Neural progenitor cell (in vitro differentiated cells): ENCODE data around the gene STAMBPL1. TPM values are rescaled to one million over a fixed set of nuclear protein-coding genes. Genes with fewer than 3 reads are reported as not detected.

Source experiments
- DNase-seq: peaks from one replicate; pipeline ENCODE4 v3.0.0-alpha.2; 2016; ENCODE audit warnings: low spot score
- H2AFZ ChIP-seq: fragments of 200-600 bp; sonication (generic); replicated peaks from 2 replicates; pipeline ENCODE4 v1.6.1; 2016; ENCODE audit warnings: antibody characterized with exemption
- H3F3A ChIP-seq: fragments of 200-600 bp; sonication (generic); 2 replicates; pipeline ENCODE4 v1.6.1; 2016; ENCODE audit warnings: antibody characterized with exemption, low read depth
- H3K27ac ChIP-seq: fragments of 200-600 bp; sonication (generic); 2 replicates; pipeline ENCODE4 v1.5.1; 2016; ENCODE audit warnings: mild to moderate bottlenecking
- H3K27me3 ChIP-seq: fragments of 200-600 bp; sonication (generic); 2 replicates; pipeline ENCODE4 v1.6.1; 2016; ENCODE audit warnings: mild to moderate bottlenecking, moderate library complexity
- H3K36me3 ChIP-seq: fragments of 200-600 bp; sonication (generic); 2 replicates; pipeline ENCODE4 v1.5.1; 2016
- H3K4me1 ChIP-seq: fragments of 200-600 bp; sonication (generic); 2 replicates; pipeline ENCODE4 v1.6.1; 2016; ENCODE audit warnings: mixed run types
- H3K4me2 ChIP-seq: fragments of 200-600 bp; sonication (generic); 2 replicates; pipeline ENCODE4 v1.6.1; 2016
- H3K4me3 ChIP-seq: fragments of 200-600 bp; sonication (generic); 2 replicates; pipeline ENCODE4 v1.5.1; 2016
- H3K79me2 ChIP-seq: fragments of 200-600 bp; sonication (generic); 2 replicates; pipeline ENCODE4 v1.6.1; 2016; ENCODE audit warnings: low read depth
- H3K9ac ChIP-seq: fragments of 200-600 bp; sonication (generic); 2 replicates; pipeline ENCODE4 v1.6.1; 2016
- H3K9me3 ChIP-seq: fragments of 200-600 bp; sonication (generic); 2 replicates; pipeline ENCODE4 v1.5.1; 2016; ENCODE audit warnings: low read depth
- H4K20me1 ChIP-seq: fragments of 200-600 bp; sonication (generic); 2 replicates; pipeline ENCODE4 v1.6.1; 2016; ENCODE audit warnings: low read depth
- H3K27ac Mint-ChIP-seq: 3 replicates; pipeline ENCODE4 v1.8.0; 2021; ENCODE audit warnings: mixed read lengths
- H3K27me3 Mint-ChIP-seq: 2 replicates; pipeline ENCODE4 v1.8.0; 2022; ENCODE audit warnings: low read depth, mild to moderate bottlenecking, inconsistent platforms, moderate library complexity, mixed read lengths; ENCODE audit not compliant: insufficient read depth
- H3K36me3 Mint-ChIP-seq: 3 replicates; pipeline ENCODE4 v1.8.0; 2021; ENCODE audit warnings: mixed read lengths
- H3K4me1 Mint-ChIP-seq: 3 replicates; pipeline ENCODE4 v1.8.0; 2021; ENCODE audit warnings: mixed read lengths
- H3K4me3 Mint-ChIP-seq: 3 replicates; pipeline ENCODE4 v1.8.0; 2021; ENCODE audit warnings: mild to moderate bottlenecking, moderate library complexity, mixed read lengths
- H3K9me3 Mint-ChIP-seq: 3 replicates; pipeline ENCODE4 v1.8.0; 2020; ENCODE audit warnings: mixed read lengths
- EZH2 ChIP-seq: fragments of 200-600 bp; sonication (generic); IDR thresholded peaks from 2 replicates; pipeline ENCODE4 v1.6.1; 2017; ENCODE audit warnings: antibody characterized with exemption, mild to moderate bottlenecking, moderate library complexity
- EZH2phosphoT487 ChIP-seq: fragments of 200-600 bp; sonication (generic); IDR thresholded peaks from 2 replicates; pipeline ENCODE4 v1.6.1; 2017; ENCODE audit warnings: antibody characterized with exemption
- total RNA-seq: library from RNA; depleted of rRNA; stranded (reverse); fragments of >200 nt; gene quantifications from 2 replicates; pipeline ENCODE4 v1.2.3, GENCODE V29; 2015; ENCODE audit warnings: low replicate concordance
- TF ChIP-seq, protein P1 (sequence below): fragments of 200-600 bp; sonication (generic); IDR thresholded peaks from 2 replicates; pipeline ENCODE4 v1.5.1; 2017; ENCODE audit warnings: antibody characterized with exemption, mild to moderate bottlenecking

The STAMBPL1 gene
- total RNA-seq, 1 donor from 2014 or later = 1.9 TPM

- H3K4me1 ChIP-seq = no peaks in the 10 kb centered on the region
- DNase-seq = no peak
- H4K20me1 ChIP-seq = no peaks in the 10 kb centered on the region
- TF ChIP-seq, protein P1, sequence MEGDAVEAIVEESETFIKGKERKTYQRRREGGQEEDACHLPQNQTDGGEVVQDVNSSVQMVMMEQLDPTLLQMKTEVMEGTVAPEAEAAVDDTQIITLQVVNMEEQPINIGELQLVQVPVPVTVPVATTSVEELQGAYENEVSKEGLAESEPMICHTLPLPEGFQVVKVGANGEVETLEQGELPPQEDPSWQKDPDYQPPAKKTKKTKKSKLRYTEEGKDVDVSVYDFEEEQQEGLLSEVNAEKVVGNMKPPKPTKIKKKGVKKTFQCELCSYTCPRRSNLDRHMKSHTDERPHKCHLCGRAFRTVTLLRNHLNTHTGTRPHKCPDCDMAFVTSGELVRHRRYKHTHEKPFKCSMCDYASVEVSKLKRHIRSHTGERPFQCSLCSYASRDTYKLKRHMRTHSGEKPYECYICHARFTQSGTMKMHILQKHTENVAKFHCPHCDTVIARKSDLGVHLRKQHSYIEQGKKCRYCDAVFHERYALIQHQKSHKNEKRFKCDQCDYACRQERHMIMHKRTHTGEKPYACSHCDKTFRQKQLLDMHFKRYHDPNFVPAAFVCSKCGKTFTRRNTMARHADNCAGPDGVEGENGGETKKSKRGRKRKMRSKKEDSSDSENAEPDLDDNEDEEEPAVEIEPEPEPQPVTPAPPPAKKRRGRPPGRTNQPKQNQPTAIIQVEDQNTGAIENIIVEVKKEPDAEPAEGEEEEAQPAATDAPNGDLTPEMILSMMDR = no peak
- TF ChIP-seq EZH2 (no peak), EZH2phosphoT487 (no peak)
- no peak overlapping the region for H3K9ac ChIP-seq
- Mint-ChIP-seq H3K36me3 (no peaks in the 10 kb centered on the region), H3K9me3 (no peaks in the 10 kb centered on the region), H3K4me3 (no peak overlapping the region), H3K4me1 (peaks cover 2% of the 10 kb centered on the region), H3K27me3 (peaks cover 2% of the 10 kb centered on the region), H3K27ac (no peak overlapping the region)
- no peaks in the 10 kb centered on the region for H3K79me2 ChIP-seq
- H3K9me3 ChIP-seq = no peaks in the 10 kb centered on the region
- no peaks in the 10 kb centered on the region for H3K27me3 ChIP-seq
- H3F3A ChIP-seq = no peaks in the 10 kb centered on the region
- H2AFZ ChIP-seq = no peak overlapping the region
- no peaks in the 10 kb centered on the region for H3K36me3 ChIP-seq
- no peak overlapping the region for H3K4me2 ChIP-seq
- no peak overlapping the region for H3K27ac ChIP-seq
- H3K4me3 ChIP-seq = no peak overlapping the region
Measured at GRCh38 chr10:88913127-88913526, 33.1 kb downstream of the STAMBPL1 start.

GRCh38 chr10:88913788-88914187 lies 33.7 kb downstream of the STAMBPL1 start:
- TF ChIP-seq, protein P1 = no peak
- TF ChIP-seq EZH2phosphoT487 (no peak), EZH2 (no peak)
- H3K27ac Mint-ChIP-seq = no peak overlapping the region
- H3K9me3 Mint-ChIP-seq = no peaks in the 10 kb centered on the region
- Histone ChIP-seq H3K27ac (no peak overlapping the region), H3F3A (no peaks in the 10 kb centered on the region), H3K4me2 (no peak overlapping the region), H3K79me2 (no peaks in the 10 kb centered on the region), H4K20me1 (no peaks in the 10 kb centered on the region), H3K4me3 (no peak overlapping the region), H2AFZ (no peak overlapping the region), H3K36me3 (no peaks in the 10 kb centered on the region), H3K27me3 (no peaks in the 10 kb centered on the region), H3K9me3 (no peaks in the 10 kb centered on the region), H3K9ac (no peak overlapping the region), H3K4me1 (no peaks in the 10 kb centered on the region)
- H3K4me1 Mint-ChIP-seq = no peaks in the 10 kb centered on the region
- no peak for DNase-seq
- peaks cover 2% of the 10 kb centered on the region for H3K27me3 Mint-ChIP-seq
- H3K36me3 Mint-ChIP-seq = no peaks in the 10 kb centered on the region
- H3K4me3 Mint-ChIP-seq = no peak overlapping the region

DNA sequence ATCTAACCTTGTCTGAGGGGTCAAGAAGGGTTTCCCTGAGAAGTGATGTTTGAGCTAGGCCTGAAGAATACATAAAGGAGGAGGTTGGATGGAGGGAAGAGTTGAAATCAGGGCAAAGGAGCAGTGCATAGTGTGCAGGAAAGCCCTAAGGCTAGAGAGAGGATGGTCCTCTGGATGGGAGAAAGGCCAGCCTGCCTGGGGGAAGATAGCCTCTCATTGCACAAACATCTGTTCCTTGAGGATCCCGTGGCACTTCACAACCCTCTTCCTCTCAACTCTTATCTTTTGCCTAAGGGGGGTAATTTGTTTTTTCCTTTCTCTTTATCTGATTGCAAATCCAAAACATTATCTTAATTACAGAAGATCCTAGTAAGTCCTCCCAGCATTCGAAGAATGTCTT lies 35.7 kb downstream of the STAMBPL1 start:
- no peak overlapping the region for H3K4me3 Mint-ChIP-seq
- Histone ChIP-seq H3K27me3 (no peaks in the 10 kb centered on the region), H3K9ac (no peak overlapping the region), H3F3A (no peaks in the 10 kb centered on the region), H3K4me2 (no peak overlapping the region), H3K4me1 (no peaks in the 10 kb centered on the region), H3K4me3 (no peak overlapping the region), H3K36me3 (no peaks in the 10 kb centered on the region), H3K27ac (no peak overlapping the region), H4K20me1 (no peaks in the 10 kb centered on the region), H3K79me2 (no peaks in the 10 kb centered on the region), H2AFZ (no peak overlapping the region), H3K9me3 (no peaks in the 10 kb centered on the region)
- no peaks in the 10 kb centered on the region for H3K36me3 Mint-ChIP-seq
- peaks cover 2% of the 10 kb centered on the region for H3K27me3 Mint-ChIP-seq
- no peak overlapping the region for H3K27ac Mint-ChIP-seq
- TF ChIP-seq EZH2phosphoT487 = no peak
- TF ChIP-seq, protein P1 = no peak
- TF ChIP-seq EZH2 = no peak
- H3K4me1 Mint-ChIP-seq = peaks cover 2% of the 10 kb centered on the region
- no peaks in the 10 kb centered on the region for H3K9me3 Mint-ChIP-seq
- no peak for DNase-seq

DNA sequence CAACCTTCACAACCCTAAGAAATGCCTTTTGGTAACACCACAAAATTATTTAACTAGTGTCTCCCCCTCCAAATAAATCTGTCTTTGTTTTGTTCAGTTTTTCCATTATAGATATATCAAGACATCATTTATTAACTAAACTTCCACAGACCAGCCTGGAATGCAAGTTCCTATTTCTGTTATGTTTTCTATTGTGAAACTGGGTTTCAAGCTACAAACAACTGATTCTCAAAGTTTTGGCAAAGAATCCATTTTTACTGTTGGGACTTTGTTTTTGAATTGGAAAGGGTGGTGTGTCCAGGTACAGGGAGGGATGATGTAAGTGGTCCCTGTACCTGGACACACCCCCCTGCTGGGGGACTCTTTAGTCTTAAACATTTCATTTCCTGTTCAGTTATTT lies 36.2 kb downstream of the STAMBPL1 start:
- Histone ChIP-seq H3F3A (no peaks in the 10 kb centered on the region), H3K9ac (no peak overlapping the region), H3K36me3 (no peaks in the 10 kb centered on the region), H3K4me2 (no peak overlapping the region), H3K27me3 (no peaks in the 10 kb centered on the region), H3K4me3 (no peak overlapping the region), H3K9me3 (no peaks in the 10 kb centered on the region), H4K20me1 (no peaks in the 10 kb centered on the region), H3K4me1 (no peaks in the 10 kb centered on the region), H3K27ac (no peak overlapping the region), H2AFZ (no peak overlapping the region), H3K79me2 (no peaks in the 10 kb centered on the region)
- H3K36me3 Mint-ChIP-seq = no peaks in the 10 kb centered on the region
- no peak for DNase-seq
- TF ChIP-seq EZH2phosphoT487 = no peak
- no peak overlapping the region for H3K27ac Mint-ChIP-seq
- H3K9me3 Mint-ChIP-seq = no peaks in the 10 kb centered on the region
- H3K4me1 Mint-ChIP-seq = peaks cover 2% of the 10 kb centered on the region
- H3K27me3 Mint-ChIP-seq = peaks cover 2% of the 10 kb centered on the region
- H3K4me3 Mint-ChIP-seq = no peak overlapping the region
